Natural killer cell (primary cell): Measurements from ENCODE around the gene CYB5R3. TPM values are rescaled to one million over a fixed set of nuclear protein-coding genes. Genes with fewer than 3 reads are reported as not detected.

Experiments
- ATAC-seq, 3 donors: fragments of 150-1000 bp in 2 of 3; fragments of 200-7000 bp in 1 of 3; cut with Tn5 transposase; 1 replicate in 1 of 3; 2 replicates in 2 of 3; pipeline ENCODE4 v1.10.0; 2021; ENCODE audit warnings: mild to moderate bottlenecking in 2 of 3, moderate library complexity in 2 of 3
- DNase-seq, 2 donors: peaks; one replicate each; pipeline versions ENCODE4 v3.0.0 to v3.0.0-alpha.2; 2013 to 2021; ENCODE audit warnings: mixed read lengths in 1 of 2
- H3K27ac ChIP-seq: one replicate; pipeline ENCODE4 v1.5.1; 2013; ENCODE audit warnings: mild to moderate bottlenecking, low read length
- H3K27me3 ChIP-seq: one replicate; pipeline ENCODE4 v1.6.1; 2013; ENCODE audit warnings: low read length; ENCODE audit not compliant: control insufficient read depth, insufficient read depth
- H3K36me3 ChIP-seq: one replicate; pipeline ENCODE4 v1.6.1; 2013; ENCODE audit warnings: low read length; ENCODE audit not compliant: control insufficient read depth, insufficient read depth
- H3K4me1 ChIP-seq: one replicate; pipeline ENCODE4 v1.6.1; 2013; ENCODE audit warnings: low read length; ENCODE audit not compliant: control insufficient read depth, insufficient read depth
- H3K4me3 ChIP-seq: one replicate; pipeline ENCODE4 v1.5.1; 2013; ENCODE audit warnings: low read length
- H3K9me3 ChIP-seq: one replicate; pipeline ENCODE4 v1.6.1; 2013; ENCODE audit warnings: low read length; ENCODE audit not compliant: control insufficient read depth, insufficient read depth
- H3K27ac Mint-ChIP-seq, 2 donors: one replicate each; pipeline ENCODE4 v1.8.0; 2022; ENCODE audit warnings: mild to moderate bottlenecking in 2 of 2, mixed read lengths in 2 of 2, moderate library complexity in 1 of 2
- H3K27me3 Mint-ChIP-seq, 2 donors: one replicate each; pipeline ENCODE4 v1.8.0; 2022; ENCODE audit warnings: low read depth in 2 of 2, mixed read lengths in 2 of 2
- H3K36me3 Mint-ChIP-seq: one replicate; pipeline ENCODE4 v1.8.0; 2022; ENCODE audit warnings: mixed read lengths
- H3K4me1 Mint-ChIP-seq, 2 donors: one replicate each; pipeline ENCODE4 v1.8.0; 2022; ENCODE audit warnings: mixed read lengths in 2 of 2
- H3K4me3 Mint-ChIP-seq: one replicate; pipeline ENCODE4 v1.8.0; 2022; ENCODE audit warnings: mild to moderate bottlenecking, moderate library complexity, mixed read lengths
- H3K9me3 Mint-ChIP-seq, 2 donors: one replicate each; pipeline ENCODE4 v1.8.0; 2022; ENCODE audit warnings: mixed read lengths in 2 of 2
- CTCF ChIP-seq: fragments of 200-600 bp; IDR thresholded peaks from one replicate; pipeline ENCODE4 v1.8.0; 2022; ENCODE audit warnings: antibody characterized with exemption
- WGBS: methylation state at CpG from one replicate; pipeline ENCODE4 v1.1.7; 2013; ENCODE audit warnings: missing lambda C conversion rate; ENCODE audit not compliant: insufficient coverage; 5-methylcytosine and 5-hydroxymethylcytosine counted together
- intact Hi-C: fragments of 100-400 bp; cut with micrococcal nuclease; formaldehyde crosslinking; loops from one replicate; pipeline ENCODE4 v1.14.2; 2022
- total RNA-seq, 4 donors: library from RNA; stranded (reverse); fragments of 120-200 nt in 1 of 4; gene quantifications; one replicate each; pipeline versions ENCODE4 v1.2.3 to v1.2.4, GENCODE V29; 2013 to 2022

CYB5R3 gene
- total RNA-seq, 3 donors from 2014 or later (not counting 1 experiment from before 2014, with no cell fraction given), result 55.7 to 72.6 (median 68.0) TPM

GRCh38 chr22:42645938-42646568, 3.1 kb downstream of the CYB5R3 start:
- no peaks in the 10 kb centered on the region for H3K27me3 Mint-ChIP-seq
- no peak for TF ChIP-seq CTCF
- Histone ChIP-seq H3K27me3 (no peaks in the 10 kb centered on the region), H3K4me1 (peaks cover 63% of the 10 kb centered on the region), H3K27ac (no peak overlapping the region), H3K4me3 (no peak overlapping the region), H3K9me3 (no peaks in the 10 kb centered on the region), H3K36me3 (no peaks in the 10 kb centered on the region)
- H3K9me3 Mint-ChIP-seq, result no peaks in the 10 kb centered on the region
- H3K36me3 Mint-ChIP-seq, result no peaks in the 10 kb centered on the region
- peak overlapping the region; percentile 60 to 92 for H3K27ac Mint-ChIP-seq
- H3K4me1 Mint-ChIP-seq, result peaks cover 13 to 54% of the 10 kb centered on the region in 2 donors
- intact Hi-C loops, result no loop called here
- H3K4me3 Mint-ChIP-seq, result no peak overlapping the region
- DNase-seq (no peak), ATAC-seq (no peak)
- WGBS, result 84% methylated on average over 13 of the region's 13 CpGs

DNA sequence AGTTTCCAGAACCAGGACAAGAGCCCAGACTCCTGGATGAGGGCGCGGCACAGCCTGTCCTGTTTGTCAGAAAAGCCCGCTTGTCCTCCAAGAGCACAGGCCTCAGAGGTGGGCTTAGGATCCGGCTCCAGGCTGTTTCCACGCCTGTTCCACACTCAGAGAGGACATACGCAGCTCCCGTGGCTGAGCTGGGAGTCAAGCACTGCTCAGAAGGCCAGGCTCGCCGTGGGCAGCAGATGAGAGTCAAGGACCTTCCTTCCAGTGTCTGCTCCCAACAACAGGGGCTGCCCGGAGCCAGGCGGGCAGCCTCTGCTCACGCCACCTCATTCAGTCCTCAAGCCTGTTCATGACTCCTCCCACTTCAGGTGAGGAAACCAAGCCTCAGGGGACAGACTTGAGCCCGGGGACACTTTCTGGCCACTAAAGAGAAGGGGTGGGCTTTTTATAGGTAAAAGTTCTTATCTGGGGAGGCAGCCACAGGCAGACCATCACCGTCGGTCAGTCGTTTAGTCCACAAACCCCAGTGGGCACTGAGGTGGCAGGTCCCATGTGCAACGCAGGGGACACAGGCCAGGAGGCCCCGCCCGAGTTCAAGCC, 3.8 kb downstream of the CYB5R3 start:
- Mint-ChIP-seq H3K4me3 (peak overlapping the region; percentile 45), H3K4me1 (peaks cover 13 to 59% of the 10 kb centered on the region in 2 donors), H3K9me3 (no peaks in the 10 kb centered on the region), H3K36me3 (no peaks in the 10 kb centered on the region), H3K27ac (peak overlapping the region; percentile 44 to 60), H3K27me3 (no peaks in the 10 kb centered on the region)
- Histone ChIP-seq H3K9me3 (no peaks in the 10 kb centered on the region), H3K4me1 (peaks cover 63% of the 10 kb centered on the region), H3K36me3 (no peaks in the 10 kb centered on the region), H3K4me3 (no peak overlapping the region), H3K27me3 (no peaks in the 10 kb centered on the region), H3K27ac (no peak overlapping the region)
- WGBS, result 92% methylated on average over 18 of the region's 19 CpGs
- intact Hi-C loops, result no loop called here
- no peak for TF ChIP-seq CTCF
- DNase-seq (no peak), ATAC-seq (no peak)

DNA sequence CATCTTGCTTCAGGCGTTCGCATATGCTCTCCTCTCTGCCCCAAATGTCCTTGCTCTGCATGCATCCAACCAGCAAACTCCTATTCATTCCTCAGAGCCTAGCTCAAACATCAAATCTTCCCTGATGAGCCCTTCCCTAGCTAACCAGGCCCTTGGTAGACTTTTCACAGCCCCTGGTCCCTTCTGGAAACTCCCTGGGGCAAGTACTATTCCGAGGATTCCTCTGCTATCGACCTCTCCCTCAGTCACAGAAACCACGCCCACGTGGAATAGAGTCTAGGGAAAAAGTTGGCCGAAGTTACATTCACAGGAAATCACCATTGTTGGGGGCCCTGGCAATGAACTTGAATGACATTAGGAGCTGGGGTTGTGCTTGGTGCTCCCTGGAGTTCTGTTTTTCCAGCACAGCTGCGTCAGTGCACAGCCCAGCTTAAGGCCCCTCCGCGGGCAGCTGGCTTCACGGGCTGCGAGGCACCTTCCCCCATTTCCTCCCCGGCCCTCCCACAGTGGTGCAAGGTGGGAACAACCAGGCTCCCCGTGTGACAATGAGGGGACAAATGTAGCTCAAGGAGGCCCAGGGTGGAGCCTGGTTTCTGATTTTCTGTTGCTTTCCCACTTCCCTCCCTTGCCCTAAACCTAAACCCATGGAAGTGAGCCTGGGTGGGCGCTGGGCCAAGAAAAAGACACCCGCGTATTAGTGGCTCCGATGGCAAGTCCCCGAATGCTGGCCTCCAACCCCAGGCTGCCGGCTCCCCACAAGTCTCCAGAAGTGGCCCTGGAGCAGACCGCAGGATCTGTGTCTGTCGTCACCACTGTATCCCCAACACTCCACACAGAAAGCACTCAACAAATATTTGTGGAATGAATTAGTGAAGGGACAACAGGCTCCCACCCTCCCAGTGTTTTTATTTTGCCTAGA, 4.5 kb downstream of the CYB5R3 start:
- H3K9me3 Mint-ChIP-seq, result no peaks in the 10 kb centered on the region
- Histone ChIP-seq H3K4me3 (no peak overlapping the region), H3K4me1 (peaks cover 58% of the 10 kb centered on the region), H3K9me3 (no peaks in the 10 kb centered on the region), H3K36me3 (no peaks in the 10 kb centered on the region), H3K27ac (no peak overlapping the region), H3K27me3 (no peaks in the 10 kb centered on the region)
- no peaks in the 10 kb centered on the region for H3K36me3 Mint-ChIP-seq
- peaks cover 13 to 60% of the 10 kb centered on the region in 2 donors for H3K4me1 Mint-ChIP-seq
- ATAC-seq (no peak), DNase-seq (no peak)
- H3K4me3 Mint-ChIP-seq, result peak overlapping the region; percentile 45
- no peaks in the 10 kb centered on the region for H3K27me3 Mint-ChIP-seq
- peak overlapping the region; percentile 44 to 60 for H3K27ac Mint-ChIP-seq
- intact Hi-C loops, result no loop called here
- 45% methylated on average over 20 of the region's 22 CpGs for WGBS
- TF ChIP-seq CTCF, result no peak
